Measurements from ENCODE around the gene ZSCAN5C. TPM values are rescaled to one million over a fixed set of nuclear protein-coding genes. Genes with fewer than 3 reads are reported as not detected.

Gene ZSCAN5C
- total RNA-seq, result not detected

- Histone ChIP-seq H3K36me3 (no peaks in the 10 kb centered on the region), H3K27me3 (no peaks in the 10 kb centered on the region), H3K4me1 (no peaks in the 10 kb centered on the region), H3K27ac (no peak within 1 kb of the TSS), H3K9me3 (no peaks in the 10 kb centered on the region), H3K4me3 (no peak within 1 kb of the TSS)
- TF ChIP-seq POLR2A (IDR thresholded peaks at IDR 0.05), result no peak
- no peak for TF ChIP-seq CTCF (IDR thresholded peaks at IDR 0.05)
- no peak for DNase-seq
These were observed at the start of gene ZSCAN5C for GRCh38 chr19:56201973-56202372. Gene ZSCAN5C (plus strand): TSS chr19:56202273. CDS start chr19:56205914, 3,641 bp downstream.

- Histone ChIP-seq H3K36me3 (peaks cover 0 to 17% (median 0%) of the 10 kb centered on the region in 3 donors), H3K27me3 (no peaks in the 10 kb centered on the region), H3K27ac (no peak overlapping the region), H3K4me3 (no peak overlapping the region), H3K4me1 (no peaks in the 10 kb centered on the region), H3K9me3 (no peaks in the 10 kb centered on the region)
- TF ChIP-seq CTCF (IDR thresholded peaks at IDR 0.05) (no peak), POLR2A (IDR thresholded peaks at IDR 0.05) (no peak)
- no peak for DNase-seq
These were observed 49.4 kb upstream of the ZSCAN5C start for GRCh38 chr19:56152644-56153043.

- H3K27me3 ChIP-seq, result no peaks in the 10 kb centered on the region
- no peak for TF ChIP-seq POLR2A (IDR thresholded peaks at IDR 0.05)
- no peak for TF ChIP-seq CTCF (IDR thresholded peaks at IDR 0.05)
- no peak overlapping the region for H3K4me3 ChIP-seq
- H3K27ac ChIP-seq, result no peak overlapping the region
- H3K36me3 ChIP-seq, result peaks cover 0 to 8% (median 0%) of the 10 kb centered on the region in 3 donors
- no peaks in the 10 kb centered on the region for H3K9me3 ChIP-seq
- no peaks in the 10 kb centered on the region for H3K4me1 ChIP-seq
- DNase-seq, result no peak
These were observed 48.6 kb upstream of the ZSCAN5C start for GRCh38 chr19:56153507-56153906.

- Histone ChIP-seq H3K27ac (no peak overlapping the region), H3K4me1 (no peaks in the 10 kb centered on the region), H3K36me3 (peaks cover 0 to 13% (median 0%) of the 10 kb centered on the region in 3 donors), H3K27me3 (no peaks in the 10 kb centered on the region), H3K4me3 (no peak overlapping the region), H3K9me3 (no peaks in the 10 kb centered on the region)
- TF ChIP-seq CTCF (IDR thresholded peaks at IDR 0.05) (peak in 3 of 6 experiments; percentile 31 to 41 (median 37)), POLR2A (IDR thresholded peaks at IDR 0.05) (no peak)
- DNase-seq, result no peak
These were observed 46.9 kb upstream of the ZSCAN5C start for GRCh38 chr19:56155124-56155687.

GRCh38 chr19:56156768-56157167 is 45.3 kb upstream of the ZSCAN5C start:
- H3K36me3 ChIP-seq, result peaks cover 0 to 20% (median 0%) of the 10 kb centered on the region in 3 donors
- peak overlapping the region in 1 of 4 donors; percentile 41 for H3K27ac ChIP-seq
- no peak for DNase-seq

More at GRCh38 chr19:56156768-56157167, 45.3 kb upstream of the ZSCAN5C start:
- Histone ChIP-seq H3K4me1 (no peaks in the 10 kb centered on the region), H3K4me3 (no peak overlapping the region), H3K9me3 (no peaks in the 10 kb centered on the region), H3K27me3 (no peaks in the 10 kb centered on the region)
- no peak for TF ChIP-seq CTCF (IDR thresholded peaks at IDR 0.05)

Measured in Peyer's patch (tissue), 4 donors.